RCC 7860 (cell line): ENCODE results near the gene FAM3C.
"Not testable (repeated sequence)": the region's sequence is repeated elsewhere in the genome, so short reads cannot be mapped to it uniquely, and the experiment has no call there.

Experiments used
- DNase-seq: peaks from one replicate; pipeline ENCODE4 v3.0.0-alpha.2; 2015; ENCODE audit warnings: low spot score
- FAIRE-seq: peaks from 2 replicates; lab custom pipeline; 2012; peaks lifted over from hg19 to GRCh38; lab: Jason Lieb, UNC

FAM3C gene

GRCh38 chr7:121395961-121396757 lies at the start of gene FAM3C:
FAM3C (minus strand) TSS chr7:121396308; CDS start chr7:121382969, 13,339 bp downstream.
- peak; percentile 63 for FAIRE-seq
- peak; percentile 92 for DNase-seq

- DNase-seq: no peak
- no peak for FAIRE-seq
Observed at GRCh38 chr7:121442845-121443244, 46.7 kb upstream of the FAM3C start.

GRCh38 chr7:121440857-121441503 lies 44.9 kb upstream of the FAM3C start:
- DNase-seq (no peak), FAIRE-seq (no peak)

- FAIRE-seq, DNase-seq: not testable (repeated sequence)
Observed at GRCh38 chr7:121438043-121438955, 42.2 kb upstream of the FAM3C start.

- FAIRE-seq (no peak), DNase-seq (no peak)
Observed at GRCh38 chr7:121437470-121437869, 41.4 kb upstream of the FAM3C start.

- no peak for DNase-seq
- FAIRE-seq: no peak
Observed at GRCh38 chr7:121436688-121437087, 40.6 kb upstream of the FAM3C start.

- FAIRE-seq: no peak
- no peak for DNase-seq
Observed at GRCh38 chr7:121436136-121436535, 40.0 kb upstream of the FAM3C start.

- no peak for DNase-seq
- no peak for FAIRE-seq
Observed at GRCh38 chr7:121433775-121434174, 37.7 kb upstream of the FAM3C start.

- not testable (repeated sequence) for DNase-seq, FAIRE-seq
Observed at GRCh38 chr7:121432486-121432885, 36.4 kb upstream of the FAM3C start.

- no peak for FAIRE-seq
Observed at GRCh38 chr7:121431996-121432395, 35.9 kb upstream of the FAM3C start.

GRCh38 chr7:121431389-121431995 lies 35.4 kb upstream of the FAM3C start:
- FAIRE-seq (no peak), DNase-seq (no peak)

More at GRCh38 chr7:121431996-121432395, 35.9 kb upstream of the FAM3C start:
- DNase-seq: no peak

GRCh38 chr7:121430558-121430957 lies 34.5 kb upstream of the FAM3C start:
- FAIRE-seq (no peak), DNase-seq (no peak)

GRCh38 chr7:121429798-121430197 lies 33.7 kb upstream of the FAM3C start:
- FAIRE-seq (no peak), DNase-seq (no peak)

GRCh38 chr7:121428855-121429489 lies 32.9 kb upstream of the FAM3C start:
- DNase-seq (peak; percentile 91), FAIRE-seq (peak; percentile 94)

GRCh38 chr7:121421743-121422142 lies 25.6 kb upstream of the FAM3C start:
- FAIRE-seq: not testable (repeated sequence)

GRCh38 chr7:121420976-121421375 lies 24.9 kb upstream of the FAM3C start:
- FAIRE-seq: no peak
- DNase-seq: no peak

More at GRCh38 chr7:121421743-121422142, 25.6 kb upstream of the FAM3C start:
- not testable (repeated sequence) for DNase-seq

GRCh38 chr7:121419201-121420148 lies 23.4 kb upstream of the FAM3C start:
- FAIRE-seq (no peak), DNase-seq (no peak)

GRCh38 chr7:121416533-121416932 lies 20.4 kb upstream of the FAM3C start:
- FAIRE-seq: no peak
- DNase-seq: no peak

- no peak for FAIRE-seq
- DNase-seq: no peak
Observed at GRCh38 chr7:121414436-121414835, 18.3 kb upstream of the FAM3C start.
